Hematopoietic multipotent progenitor cell treated with erythropoietin and hydrocortisone succinate and interleukin-3 and kit ligand, for 6 days (in vitro differentiated cells): Measurements from ENCODE around the gene JAK3.

Experiments
- DNase-seq: peaks from one replicate; pipeline ENCODE4 v3.0.0-alpha.2; 2015

JAK3 gene

GRCh38 chr19:17837972-17838371 lies 9.8 kb downstream of the JAK3 start:
- no peak for DNase-seq

GRCh38 chr19:17836530-17836929 lies 11.3 kb downstream of the JAK3 start:
- no peak for DNase-seq

- DNase-seq = no peak
Measured at GRCh38 chr19:17835182-17836006, 12.4 kb downstream of the JAK3 start.

GRCh38 chr19:17834350-17835181 lies 13.2 kb downstream of the JAK3 start:
- DNase-seq = peak; percentile 33

- no peak for DNase-seq
Measured at GRCh38 chr19:17832443-17833208, 15.2 kb downstream of the JAK3 start.

GRCh38 chr19:17831419-17831888 lies 16.3 kb downstream of the JAK3 start:
- no peak for DNase-seq

GRCh38 chr19:17830567-17831418 lies 17.0 kb downstream of the JAK3 start:
- DNase-seq = peak; percentile 65

- DNase-seq = no peak
Measured at GRCh38 chr19:17829855-17830566, 17.8 kb downstream of the JAK3 start.

GRCh38 chr19:17826508-17827056 lies 21.2 kb downstream of the JAK3 start:
- DNase-seq = no peak

GRCh38 chr19:17824339-17824738 lies 23.4 kb downstream of the JAK3 start:
- DNase-seq = no peak

- DNase-seq = no peak
Measured at GRCh38 chr19:17821190-17821589, 26.6 kb downstream of the JAK3 start, which contains the start of gene INSL3. TSS of gene INSL3 (minus strand) at chr19:17821519. CDS start at chr19:17821506, 13 bp downstream.

- DNase-seq = no peak
Measured at GRCh38 chr19:17817668-17818363, 30.0 kb downstream of the JAK3 start.

GRCh38 chr19:17812099-17812498 lies 35.7 kb downstream of the JAK3 start:
- no peak for DNase-seq

GRCh38 chr19:17811681-17812080 lies 36.1 kb downstream of the JAK3 start:
- no peak for DNase-seq

- no peak for DNase-seq
Measured at GRCh38 chr19:17811103-17811502, 36.7 kb downstream of the JAK3 start.

- DNase-seq = no peak
Measured at GRCh38 chr19:17807731-17808316, 40.0 kb downstream of the JAK3 start.

GRCh38 chr19:17806945-17807344 lies 40.8 kb downstream of the JAK3 start:
- no peak for DNase-seq

GRCh38 chr19:17805427-17805826 lies 42.4 kb downstream of the JAK3 start:
- DNase-seq = no peak

GRCh38 chr19:17803264-17803896 lies 44.4 kb downstream of the JAK3 start:
- peak; percentile 64 for DNase-seq
